Gastroesophageal sphincter (tissue), 3 donors: ENCODE results near the gene RAP1A.

Source experiments
- POLR2A ChIP-seq, 2 donors: fragments of 450-650 bp; IDR thresholded peaks; one replicate each; pipeline ENCODE4 v1.6.1; 2017; ENCODE audit warnings: antibody characterized with exemption in 2 of 2, mild to moderate bottlenecking in 2 of 2, moderate library complexity in 1 of 2
- POLR2AphosphoS5 ChIP-seq: sonication (generic); formaldehyde crosslinking; IDR thresholded peaks from one replicate; pipeline ENCODE4 v1.6.1; 2017; ENCODE audit warnings: antibody characterized with exemption
- TF ChIP-seq, protein P1 (sequence below), 4 experiments: fragments of 200-600 bp in 2 of 4; fragments of 450-650 bp in 2 of 4; sonication (generic) in 1 of 4; IDR thresholded peaks; one replicate each; pipeline ENCODE4 v1.5.1; 2017 to 2019; ENCODE audit warnings: antibody characterized with exemption in 4 of 4, mild to moderate bottlenecking in 2 of 4, moderate library complexity in 2 of 4

GRCh38 chr1:111690306-111690617, 70.7 kb downstream of the RAP1A start:
- TF ChIP-seq, protein P1, sequence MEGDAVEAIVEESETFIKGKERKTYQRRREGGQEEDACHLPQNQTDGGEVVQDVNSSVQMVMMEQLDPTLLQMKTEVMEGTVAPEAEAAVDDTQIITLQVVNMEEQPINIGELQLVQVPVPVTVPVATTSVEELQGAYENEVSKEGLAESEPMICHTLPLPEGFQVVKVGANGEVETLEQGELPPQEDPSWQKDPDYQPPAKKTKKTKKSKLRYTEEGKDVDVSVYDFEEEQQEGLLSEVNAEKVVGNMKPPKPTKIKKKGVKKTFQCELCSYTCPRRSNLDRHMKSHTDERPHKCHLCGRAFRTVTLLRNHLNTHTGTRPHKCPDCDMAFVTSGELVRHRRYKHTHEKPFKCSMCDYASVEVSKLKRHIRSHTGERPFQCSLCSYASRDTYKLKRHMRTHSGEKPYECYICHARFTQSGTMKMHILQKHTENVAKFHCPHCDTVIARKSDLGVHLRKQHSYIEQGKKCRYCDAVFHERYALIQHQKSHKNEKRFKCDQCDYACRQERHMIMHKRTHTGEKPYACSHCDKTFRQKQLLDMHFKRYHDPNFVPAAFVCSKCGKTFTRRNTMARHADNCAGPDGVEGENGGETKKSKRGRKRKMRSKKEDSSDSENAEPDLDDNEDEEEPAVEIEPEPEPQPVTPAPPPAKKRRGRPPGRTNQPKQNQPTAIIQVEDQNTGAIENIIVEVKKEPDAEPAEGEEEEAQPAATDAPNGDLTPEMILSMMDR (IDR thresholded peaks at IDR 0.05) = no peak
- TF ChIP-seq POLR2AphosphoS5 (peak; percentile 21), POLR2A (IDR thresholded peaks at IDR 0.05) (no peak)
